NK-92 (cell line): ENCODE results near the gene KIF18A.
"Not testable (repeated sequence)": the region's sequence is repeated elsewhere in the genome, so short reads cannot be mapped to it uniquely, and the experiment has no call there.

Experiments
- DNase-seq: peaks from one replicate; lab custom pipeline; 2025; ENCODE audit not compliant: unreplicated experiment; lab: John Stamatoyannopoulos, UW

KIF18A gene

DNA sequence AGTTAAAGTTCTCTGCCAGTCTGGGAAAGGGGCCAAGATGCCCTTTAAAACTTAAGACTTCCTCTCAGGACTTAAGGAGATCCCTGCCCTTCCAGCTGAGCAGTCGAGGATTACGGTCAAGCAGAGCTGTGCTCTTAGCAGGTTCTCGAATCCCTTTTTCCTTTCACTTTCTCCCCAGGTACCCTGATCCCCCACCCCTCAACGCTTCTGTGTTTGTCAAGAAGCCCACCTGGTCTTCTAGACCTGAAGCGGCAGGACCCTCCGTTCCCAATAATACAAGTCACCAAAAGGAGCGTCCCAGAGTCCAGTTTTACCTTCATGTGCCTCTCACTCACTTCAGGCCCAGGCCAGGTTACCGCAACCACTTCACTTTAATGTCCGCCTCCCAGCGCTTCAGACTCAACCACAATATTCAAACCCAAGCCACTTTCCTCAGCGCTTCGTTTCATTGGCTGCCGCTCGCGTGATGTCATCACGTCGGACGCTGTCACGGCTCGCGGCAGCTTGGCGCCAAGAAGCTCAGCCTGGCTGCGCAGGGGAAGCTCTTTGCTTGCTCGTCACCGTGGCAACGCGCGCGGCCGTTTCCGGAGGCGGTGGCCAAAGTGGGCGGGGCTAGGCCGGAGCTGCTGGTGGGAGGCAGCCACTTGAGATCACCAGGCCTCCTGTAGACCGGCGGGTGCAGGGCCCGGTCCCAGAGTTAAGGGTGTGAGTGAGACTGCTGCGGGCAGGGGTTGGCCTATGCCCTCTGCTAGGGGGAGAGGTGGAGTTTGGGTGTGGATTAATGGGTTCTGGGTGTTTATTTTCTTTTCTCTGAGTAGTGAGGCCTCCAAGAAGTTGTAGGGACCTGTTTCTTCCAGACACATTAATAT lies at the start of gene KIF18A, which contains the start of gene METTL15:
Gene KIF18A (minus strand): TSS at position 407 of the 869 bp plus-strand sequence. CDS start 10,209 bp downstream, outside the sequence.
Gene METTL15 (plus strand): TSS at position 639 of the 869 bp plus-strand sequence. CDS start 4,947 bp downstream, outside the sequence.
- peak; percentile 86 for DNase-seq

DNA sequence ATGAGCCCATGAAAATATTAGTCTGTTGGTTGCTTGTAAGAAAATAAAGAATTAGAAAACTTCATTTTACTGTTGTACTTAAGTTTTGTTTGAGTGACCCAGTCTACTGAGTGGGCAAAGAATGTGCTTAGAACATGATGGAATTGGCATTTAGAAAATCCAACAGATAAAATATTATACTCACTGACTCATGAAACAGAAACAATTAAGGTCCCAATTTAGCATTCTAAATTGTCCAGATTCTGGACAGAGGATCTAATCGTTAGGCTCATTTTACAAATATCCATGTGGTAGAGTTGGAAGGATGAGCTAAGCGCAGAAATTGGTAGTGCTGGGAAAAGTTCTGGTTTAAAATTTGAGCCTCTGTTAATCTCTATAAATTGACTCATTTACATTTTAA lies 45.6 kb upstream of the KIF18A start:
- DNase-seq, result no peak

- DNase-seq, result no peak
These were observed 44.8 kb upstream of the KIF18A start for GRCh38 chr11:28152743-28153142.

DNA sequence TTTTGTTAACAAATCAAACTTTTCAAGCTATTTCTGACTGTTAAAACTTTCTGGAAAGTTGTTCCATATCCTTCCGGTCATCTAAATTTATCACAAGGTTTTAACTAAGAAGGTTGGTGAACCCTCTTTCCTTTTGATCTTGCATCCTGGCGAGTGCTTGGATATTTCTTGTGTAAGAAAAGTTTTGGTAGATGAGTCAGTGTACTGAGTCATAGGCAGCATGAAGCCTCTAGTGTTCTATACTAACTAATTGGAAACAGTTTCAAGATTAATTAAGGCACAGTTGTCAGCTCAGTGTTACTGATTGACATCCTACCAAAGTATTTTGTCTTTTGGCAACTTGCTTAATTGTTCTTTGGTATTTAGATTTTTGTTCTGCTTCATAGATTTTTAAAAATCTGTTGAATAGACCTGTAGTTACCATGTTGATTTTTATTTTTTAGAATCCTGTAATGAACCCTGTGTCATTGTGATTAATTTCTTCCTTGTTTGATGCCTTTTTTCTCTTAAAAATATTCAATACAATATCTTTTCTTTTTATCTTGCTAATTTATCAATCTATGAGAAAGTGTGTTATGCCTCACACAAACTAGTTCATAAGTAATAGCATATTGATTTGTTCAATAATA lies 38.3 kb upstream of the KIF18A start:
- no peak for DNase-seq

- DNase-seq, result no peak
These were observed 36.9 kb upstream of the KIF18A start for GRCh38 chr11:28144808-28145207.

DNA sequence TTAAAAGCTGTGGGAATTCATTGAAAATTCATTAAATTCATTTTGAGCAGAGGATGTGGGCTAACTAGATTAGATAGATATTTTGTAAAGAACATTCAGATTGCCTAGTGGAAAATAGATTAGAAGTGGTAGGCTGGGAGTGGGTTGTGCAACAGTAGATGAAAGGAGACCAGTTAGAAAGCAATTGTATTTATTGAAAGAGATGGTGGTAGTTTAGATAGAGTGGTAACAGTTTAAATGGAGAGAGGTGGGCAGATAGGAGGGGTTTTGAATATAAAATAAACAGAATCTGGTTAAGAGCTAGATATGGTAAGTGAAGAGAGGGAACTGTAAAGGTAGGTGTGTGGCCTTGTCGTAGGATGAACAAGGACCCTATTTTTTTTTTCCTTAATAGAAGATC lies 34.8 kb upstream of the KIF18A start:
- DNase-seq, result no peak

- no peak for DNase-seq
These were observed 32.9 kb upstream of the KIF18A start for GRCh38 chr11:28140689-28141455.

GRCh38 chr11:28139841-28140415 lies 32.0 kb upstream of the KIF18A start:
- DNase-seq, result no peak

DNA sequence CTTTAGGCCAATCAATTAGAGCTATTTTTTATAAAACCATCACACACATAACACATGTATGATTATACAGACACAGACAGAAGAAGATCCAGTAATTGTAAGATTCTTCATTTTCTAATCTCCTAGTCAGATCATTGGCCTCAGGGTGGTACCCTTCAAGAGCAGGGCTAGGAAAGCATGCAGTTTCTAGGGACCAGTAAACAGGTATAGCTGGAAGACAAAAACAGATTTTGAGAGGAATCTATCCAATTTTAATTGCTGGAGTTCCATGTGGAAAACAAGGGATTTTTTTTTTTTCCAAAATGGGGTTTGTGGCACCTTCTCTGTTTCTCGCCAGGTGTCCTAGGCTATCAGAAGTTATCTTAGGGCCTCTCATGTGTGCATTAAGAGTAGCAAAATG lies 29.9 kb upstream of the KIF18A start:
- DNase-seq, result no peak

GRCh38 chr11:28137366-28137765 lies 29.4 kb upstream of the KIF18A start:
- no peak for DNase-seq

GRCh38 chr11:28136157-28136556 lies 28.2 kb upstream of the KIF18A start:
- DNase-seq, result not testable (repeated sequence)

GRCh38 chr11:28133146-28133545 lies 25.2 kb upstream of the KIF18A start:
- DNase-seq, result no peak

GRCh38 chr11:28132548-28132947 lies 24.6 kb upstream of the KIF18A start:
- no peak for DNase-seq

- DNase-seq, result no peak
These were observed 15.2 kb upstream of the KIF18A start for GRCh38 chr11:28123151-28123581.

- no peak for DNase-seq
These were observed 9.8 kb upstream of the KIF18A start for GRCh38 chr11:28117712-28118111.

DNA sequence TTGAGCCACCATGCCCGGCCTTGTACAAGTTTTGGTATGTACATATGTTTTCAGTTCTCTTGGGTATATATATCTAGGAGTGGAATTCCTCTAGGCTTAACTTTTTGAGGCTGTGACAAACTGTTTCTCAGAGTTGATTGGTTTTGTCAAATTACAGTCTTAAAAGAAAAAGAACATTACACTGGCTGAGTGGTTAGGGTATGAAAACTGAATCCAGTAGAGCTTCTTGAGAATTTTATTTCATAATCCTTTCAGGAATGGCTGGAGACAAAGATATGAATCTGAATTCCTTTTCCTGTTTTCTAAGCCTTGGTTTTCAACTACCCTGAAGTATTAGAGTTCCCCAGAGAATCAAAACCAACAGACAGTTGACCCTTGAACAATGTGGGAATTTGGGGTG lies 6.8 kb upstream of the KIF18A start:
- no peak for DNase-seq

- DNase-seq, result no peak
These were observed 6.2 kb upstream of the KIF18A start for GRCh38 chr11:28114116-28114515.

- no peak for DNase-seq
These were observed 2.9 kb upstream of the KIF18A start for GRCh38 chr11:28110821-28111200.

DNA sequence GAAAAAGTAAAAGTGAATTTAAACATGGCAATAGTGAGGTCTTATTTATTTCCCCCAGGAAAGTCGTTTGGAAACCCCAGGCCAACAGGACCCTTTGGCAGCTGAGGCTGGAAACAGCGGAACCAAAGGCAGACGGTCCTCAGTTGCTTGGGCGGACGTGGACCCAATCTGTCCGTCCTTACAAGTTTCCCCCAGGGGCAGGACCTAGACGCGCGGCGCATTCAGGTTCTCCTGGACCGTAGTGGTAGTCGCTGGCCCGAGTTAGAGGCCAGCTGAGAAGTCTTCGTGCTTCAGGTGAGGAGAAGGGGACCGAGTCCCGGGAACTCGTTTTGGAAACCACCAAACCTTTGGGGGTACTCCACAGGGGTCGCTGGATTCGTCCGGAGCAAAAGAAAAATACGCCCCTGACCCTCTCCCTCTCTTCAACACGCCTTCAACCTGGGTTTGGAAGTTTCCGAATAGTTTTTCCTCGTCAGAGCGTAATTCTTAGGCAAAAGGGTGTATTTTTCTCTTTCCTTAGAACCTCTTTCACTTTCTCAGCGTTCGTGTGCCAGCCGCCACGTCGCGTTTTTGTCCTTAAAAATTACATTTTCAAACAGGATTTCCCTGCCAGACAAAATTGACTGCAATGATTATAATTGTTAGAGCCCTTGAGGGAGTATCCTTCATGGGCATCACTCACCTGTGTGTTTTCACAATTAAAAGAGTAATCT lies 2.3 kb upstream of the KIF18A start:
- no peak for DNase-seq

- no peak for DNase-seq
These were observed 1.0 kb upstream of the KIF18A start for GRCh38 chr11:28108958-28109357.
